Lower leg skin (tissue), 3 donors: Measurements from ENCODE around the gene SUGCT.

Experiments used
- POLR2A ChIP-seq, 2 donors: fragments of 450-650 bp; IDR thresholded peaks; one replicate each; pipeline ENCODE4 v1.6.1; 2016 to 2017; ENCODE audit warnings: antibody characterized with exemption in 2 of 2, mild to moderate bottlenecking in 1 of 2, moderate library complexity in 1 of 2
- TF ChIP-seq, protein P1 (sequence below), 3 donors: fragments of 450-650 bp; IDR thresholded peaks; one replicate each; pipeline ENCODE4 v1.5.1; 2016; ENCODE audit warnings: antibody characterized with exemption in 3 of 3, mild to moderate bottlenecking in 3 of 3, moderate library complexity in 2 of 3

DNA sequence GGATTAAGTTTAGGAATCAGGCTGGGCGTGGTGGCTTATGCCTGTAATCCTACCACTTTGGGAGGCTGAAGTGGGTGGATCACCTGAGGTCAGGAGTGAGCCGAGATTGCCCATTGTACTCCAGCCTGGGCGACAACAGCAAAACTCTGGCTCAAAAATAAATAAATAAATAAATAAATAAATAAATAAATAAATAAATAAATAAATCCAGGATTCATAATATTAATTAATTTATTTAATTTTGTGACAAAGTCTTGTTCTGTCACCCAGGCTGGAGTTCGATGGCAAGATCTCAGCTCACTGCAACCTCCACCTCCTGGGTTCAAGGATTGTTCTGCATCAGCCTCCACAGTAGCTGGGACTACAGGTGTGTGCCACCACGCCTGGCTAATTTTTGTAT is 4.2 kb downstream of the SUGCT start:
- TF ChIP-seq, protein P1, sequence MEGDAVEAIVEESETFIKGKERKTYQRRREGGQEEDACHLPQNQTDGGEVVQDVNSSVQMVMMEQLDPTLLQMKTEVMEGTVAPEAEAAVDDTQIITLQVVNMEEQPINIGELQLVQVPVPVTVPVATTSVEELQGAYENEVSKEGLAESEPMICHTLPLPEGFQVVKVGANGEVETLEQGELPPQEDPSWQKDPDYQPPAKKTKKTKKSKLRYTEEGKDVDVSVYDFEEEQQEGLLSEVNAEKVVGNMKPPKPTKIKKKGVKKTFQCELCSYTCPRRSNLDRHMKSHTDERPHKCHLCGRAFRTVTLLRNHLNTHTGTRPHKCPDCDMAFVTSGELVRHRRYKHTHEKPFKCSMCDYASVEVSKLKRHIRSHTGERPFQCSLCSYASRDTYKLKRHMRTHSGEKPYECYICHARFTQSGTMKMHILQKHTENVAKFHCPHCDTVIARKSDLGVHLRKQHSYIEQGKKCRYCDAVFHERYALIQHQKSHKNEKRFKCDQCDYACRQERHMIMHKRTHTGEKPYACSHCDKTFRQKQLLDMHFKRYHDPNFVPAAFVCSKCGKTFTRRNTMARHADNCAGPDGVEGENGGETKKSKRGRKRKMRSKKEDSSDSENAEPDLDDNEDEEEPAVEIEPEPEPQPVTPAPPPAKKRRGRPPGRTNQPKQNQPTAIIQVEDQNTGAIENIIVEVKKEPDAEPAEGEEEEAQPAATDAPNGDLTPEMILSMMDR (IDR thresholded peaks at IDR 0.05): no peak
- TF ChIP-seq POLR2A (IDR thresholded peaks at IDR 0.05): no peak
